GM18909 (cell line): ENCODE measurements around the gene LMOD3.

Experiments used
- ATAC-seq: cut with Tn5 transposase; IDR thresholded peaks from one replicate; pipeline ENCODE4 v1.9.1; 2021; ENCODE audit warnings: mild to moderate bottlenecking; ENCODE audit not compliant: unreplicated experiment, poor library complexity

LMOD3 gene

GRCh38 chr3:69126999-69127398 is 4.6 kb upstream of the LMOD3 start:
- ATAC-seq = no peak

- no peak for ATAC-seq
Measured at GRCh38 chr3:69126216-69126615, 3.8 kb upstream of the LMOD3 start.

GRCh38 chr3:69121950-69122349 is 445 bp downstream of the LMOD3 start:
- ATAC-seq = no peak

- no peak for ATAC-seq
Measured at GRCh38 chr3:69121513-69121912, 882 bp downstream of the LMOD3 start.

- ATAC-seq = peak; percentile 81
Measured at GRCh38 chr3:69120879-69121464, 1.4 kb downstream of the LMOD3 start.

- ATAC-seq = no peak
Measured at GRCh38 chr3:69119681-69120080, 2.7 kb downstream of the LMOD3 start.

- no peak for ATAC-seq
Measured at GRCh38 chr3:69119138-69119537, 3.3 kb downstream of the LMOD3 start.

GRCh38 chr3:69118555-69118954 is 3.8 kb downstream of the LMOD3 start:
- no peak for ATAC-seq

GRCh38 chr3:69116897-69117296 is 5.5 kb downstream of the LMOD3 start:
- no peak for ATAC-seq

- no peak for ATAC-seq
Measured at GRCh38 chr3:69116162-69116561, 6.2 kb downstream of the LMOD3 start.

- no peak for ATAC-seq
Measured at GRCh38 chr3:69115731-69116130, 6.7 kb downstream of the LMOD3 start.

GRCh38 chr3:69113536-69113935 is 8.9 kb downstream of the LMOD3 start:
- no peak for ATAC-seq

- peak; percentile 45 for ATAC-seq
Measured at GRCh38 chr3:69110941-69111546, 11.4 kb downstream of the LMOD3 start.

- ATAC-seq = no peak
Measured at GRCh38 chr3:69108811-69109210, 13.6 kb downstream of the LMOD3 start.

GRCh38 chr3:69107841-69108240 is 14.6 kb downstream of the LMOD3 start:
- no peak for ATAC-seq

- ATAC-seq = no peak
Measured at GRCh38 chr3:69105320-69105719, 17.1 kb downstream of the LMOD3 start.

GRCh38 chr3:69104586-69104985 is 17.8 kb downstream of the LMOD3 start:
- no peak for ATAC-seq

- ATAC-seq = no peak
Measured at GRCh38 chr3:69103123-69103522, 19.3 kb downstream of the LMOD3 start.

- ATAC-seq = no peak
Measured at GRCh38 chr3:69102384-69102783, 20.0 kb downstream of the LMOD3 start.

- no peak for ATAC-seq
Measured at GRCh38 chr3:69099576-69099975, 22.8 kb downstream of the LMOD3 start.

GRCh38 chr3:69097407-69098086 is 24.8 kb downstream of the LMOD3 start:
- ATAC-seq = no peak

- no peak for ATAC-seq
Measured at GRCh38 chr3:69096299-69096698, 26.1 kb downstream of the LMOD3 start.
